Activated T-cell treated with anti-CD3 and anti-CD28 coated beads, Interleukin-2, amount 50 U/mL, for 72 hours (primary cell): ENCODE results near the gene SNAP29. TPM values are rescaled to one million over a fixed set of nuclear protein-coding genes. Genes with fewer than 3 reads are reported as not detected.
"Not testable (repeated sequence)": the region's sequence is repeated elsewhere in the genome, so short reads cannot be mapped to it uniquely, and the experiment has no call there.

Experiments
- ATAC-seq, 2 donors: fragments of 150-1000 bp; cut with Tn5 transposase; replicated peaks in 1 of 2; 2 replicates each; pipeline ENCODE4 v1.10.0; 2021; ENCODE audit warnings: moderate library complexity in 2 of 2, mild to moderate bottlenecking in 1 of 2
- DNase-seq, 2 donors: peaks; one replicate each; pipeline ENCODE4 v3.0.0; 2021 to 2022; ENCODE audit warnings: mixed read lengths in 1 of 2
- H3K27ac Mint-ChIP-seq: one replicate; pipeline ENCODE4 v1.8.0; 2022; ENCODE audit warnings: mild to moderate bottlenecking, moderate library complexity, mixed read lengths
- H3K27me3 Mint-ChIP-seq: one replicate; pipeline ENCODE4 v1.8.0; 2022; ENCODE audit warnings: low read depth, mixed read lengths
- H3K36me3 Mint-ChIP-seq, 2 donors: one replicate each; pipeline ENCODE4 v1.8.0; 2022; ENCODE audit warnings: mixed read lengths in 2 of 2, mild to moderate bottlenecking in 1 of 2; ENCODE audit not compliant: insufficient read depth in 2 of 2
- H3K4me1 Mint-ChIP-seq: one replicate; pipeline ENCODE4 v1.8.0; 2022; ENCODE audit warnings: low read depth, mixed read lengths
- H3K4me3 Mint-ChIP-seq, 2 donors: one replicate each; pipeline ENCODE4 v1.8.0; 2022; ENCODE audit warnings: mild to moderate bottlenecking in 2 of 2, mixed read lengths in 2 of 2, moderate library complexity in 2 of 2
- H3K9me3 Mint-ChIP-seq, 2 donors: one replicate each; pipeline ENCODE4 v1.8.0; 2022; ENCODE audit warnings: mixed read lengths in 2 of 2
- total RNA-seq, 2 donors: library from RNA; stranded (reverse); gene quantifications; one replicate each; pipeline ENCODE4 v1.2.3, GENCODE V29; 2022

The SNAP29 gene
- total RNA-seq, 2 donors from 2014 or later: 19.8 to 21.0 TPM

GRCh38 chr22:20922141-20922751 lies 63.4 kb downstream of the SNAP29 start:
- Mint-ChIP-seq H3K27ac (peak overlapping the region; percentile 25), H3K4me1 (peaks cover 59% of the 10 kb centered on the region), H3K9me3 (no peaks in the 10 kb centered on the region), H3K27me3 (no peaks in the 10 kb centered on the region), H3K36me3 (peaks cover 10 to 11% of the 10 kb centered on the region in 2 donors), H3K4me3 (peak overlapping the region; percentile 6 to 7)
- DNase-seq (no peak), ATAC-seq (no peak)

- H3K27ac Mint-ChIP-seq: peak overlapping the region; percentile 29
Observed at GRCh38 chr22:20926243-20926642, 67.4 kb downstream of the SNAP29 start.

GRCh38 chr22:20927940-20928572 lies 69.2 kb downstream of the SNAP29 start:
- no peaks in the 10 kb centered on the region for H3K9me3 Mint-ChIP-seq
- no peak overlapping the region for H3K27ac Mint-ChIP-seq
- ATAC-seq (no peak), DNase-seq (no peak)
- H3K36me3 Mint-ChIP-seq: peaks cover 4 to 14% of the 10 kb centered on the region in 2 donors
- H3K27me3 Mint-ChIP-seq: no peaks in the 10 kb centered on the region
- H3K4me1 Mint-ChIP-seq: peaks cover 56% of the 10 kb centered on the region
- no peak overlapping the region for H3K4me3 Mint-ChIP-seq

More at GRCh38 chr22:20926243-20926642, 67.4 kb downstream of the SNAP29 start:
- H3K36me3 Mint-ChIP-seq: peaks cover 4 to 10% of the 10 kb centered on the region in 2 donors
- no peak overlapping the region for H3K4me3 Mint-ChIP-seq
- no peaks in the 10 kb centered on the region for H3K27me3 Mint-ChIP-seq
- no peaks in the 10 kb centered on the region for H3K9me3 Mint-ChIP-seq
- DNase-seq (no peak), ATAC-seq (no peak)
- peaks cover 63% of the 10 kb centered on the region for H3K4me1 Mint-ChIP-seq

- H3K4me3 Mint-ChIP-seq: no peak overlapping the region
- DNase-seq: no peak
- peaks cover 56% of the 10 kb centered on the region for H3K4me1 Mint-ChIP-seq
- ATAC-seq: no peak
- H3K9me3 Mint-ChIP-seq: no peaks in the 10 kb centered on the region
- no peaks in the 10 kb centered on the region for H3K27me3 Mint-ChIP-seq
- H3K27ac Mint-ChIP-seq: no peak overlapping the region
- peaks cover 4 to 16% of the 10 kb centered on the region in 2 donors for H3K36me3 Mint-ChIP-seq
Observed at GRCh38 chr22:20928573-20928967, 69.8 kb downstream of the SNAP29 start.

- Mint-ChIP-seq H3K36me3 (peaks cover 4 to 20% of the 10 kb centered on the region in 2 donors), H3K9me3 (no peaks in the 10 kb centered on the region), H3K4me1 (peaks cover 62% of the 10 kb centered on the region), H3K4me3 (no peak overlapping the region), H3K27ac (no peak overlapping the region), H3K27me3 (no peaks in the 10 kb centered on the region)
- ATAC-seq (no peak), DNase-seq (no peak)
Observed at GRCh38 chr22:20930004-20930403, 71.2 kb downstream of the SNAP29 start.

GRCh38 chr22:20930435-20930834 lies 71.6 kb downstream of the SNAP29 start:
- not testable (repeated sequence) for DNase-seq, H3K4me3 Mint-ChIP-seq, ATAC-seq, H3K27me3 Mint-ChIP-seq, H3K27ac Mint-ChIP-seq, H3K9me3 Mint-ChIP-seq
- Mint-ChIP-seq H3K4me1 (peaks cover 62% of the 10 kb centered on the region), H3K36me3 (peaks cover 4 to 25% of the 10 kb centered on the region in 2 donors)

GRCh38 chr22:20931126-20931654 lies 72.4 kb downstream of the SNAP29 start:
- no peak for ATAC-seq
- H3K4me3 Mint-ChIP-seq: no peak overlapping the region
- no peak overlapping the region for H3K27ac Mint-ChIP-seq
- no peak for DNase-seq
- H3K9me3 Mint-ChIP-seq: no peaks in the 10 kb centered on the region
- peaks cover 4 to 25% of the 10 kb centered on the region in 2 donors for H3K36me3 Mint-ChIP-seq
- no peaks in the 10 kb centered on the region for H3K27me3 Mint-ChIP-seq
- H3K4me1 Mint-ChIP-seq: peaks cover 57% of the 10 kb centered on the region

GRCh38 chr22:20933910-20934309 lies 75.1 kb downstream of the SNAP29 start:
- H3K9me3 Mint-ChIP-seq: no peaks in the 10 kb centered on the region
- H3K27me3 Mint-ChIP-seq: no peaks in the 10 kb centered on the region
- peaks cover 61% of the 10 kb centered on the region for H3K4me1 Mint-ChIP-seq
- no peak overlapping the region for H3K27ac Mint-ChIP-seq
- H3K36me3 Mint-ChIP-seq: peaks cover 2 to 29% of the 10 kb centered on the region in 2 donors
- no peak for DNase-seq
- no peak for ATAC-seq
- H3K4me3 Mint-ChIP-seq: no peak overlapping the region

GRCh38 chr22:20935049-20935448 lies 76.2 kb downstream of the SNAP29 start:
- Mint-ChIP-seq H3K36me3 (peaks cover 4 to 27% of the 10 kb centered on the region in 2 donors), H3K4me1 (peaks cover 66% of the 10 kb centered on the region)
- H3K27ac Mint-ChIP-seq: not testable (repeated sequence)

GRCh38 chr22:20935780-20936539 lies 77.2 kb downstream of the SNAP29 start:
- H3K4me1 Mint-ChIP-seq: peaks cover 71% of the 10 kb centered on the region
- H3K27ac Mint-ChIP-seq, H3K27me3 Mint-ChIP-seq, ATAC-seq, H3K9me3 Mint-ChIP-seq, H3K4me3 Mint-ChIP-seq, DNase-seq: not testable (repeated sequence)
- H3K36me3 Mint-ChIP-seq: peaks cover 6 to 28% of the 10 kb centered on the region in 2 donors

More at GRCh38 chr22:20935049-20935448, 76.2 kb downstream of the SNAP29 start:
- DNase-seq, H3K9me3 Mint-ChIP-seq, ATAC-seq, H3K27me3 Mint-ChIP-seq, H3K4me3 Mint-ChIP-seq: not testable (repeated sequence)

- Mint-ChIP-seq H3K36me3 (peaks cover 6 to 30% of the 10 kb centered on the region in 2 donors), H3K4me1 (peaks cover 78% of the 10 kb centered on the region), H3K4me3 (peak overlapping the region; percentile 5 to 17), H3K27ac (peak overlapping the region; percentile 40), H3K27me3 (no peaks in the 10 kb centered on the region), H3K9me3 (no peaks in the 10 kb centered on the region)
- ATAC-seq: no peak
- DNase-seq: no peak
Observed at GRCh38 chr22:20937031-20937793, 78.4 kb downstream of the SNAP29 start.

- ATAC-seq: no peak
- DNase-seq: no peak
- Mint-ChIP-seq H3K9me3 (no peaks in the 10 kb centered on the region), H3K4me1 (peaks cover 80% of the 10 kb centered on the region), H3K27me3 (no peaks in the 10 kb centered on the region), H3K36me3 (peaks cover 6 to 28% of the 10 kb centered on the region in 2 donors), H3K27ac (no peak overlapping the region), H3K4me3 (no peak overlapping the region)
Observed at GRCh38 chr22:20937794-20938671, 79.2 kb downstream of the SNAP29 start.
